Osteoblast (primary cell): ENCODE results near the gene CYP4B1. TPM values are rescaled to one million over a fixed set of nuclear protein-coding genes. Genes with fewer than 3 reads are reported as not detected.

Experiments used
- DNase-seq: peaks from one replicate; pipeline ENCODE4 v3.0.0; 2011; ENCODE audit warnings: low spot score, mixed read lengths; ENCODE audit not compliant: insufficient read length; ENCODE audit errors: missing footprints
- H2AFZ ChIP-seq: 2 replicates; pipeline ENCODE4 v1.6.0; 2011; ENCODE audit warnings: mild to moderate bottlenecking, low read length
- H3K27ac ChIP-seq: 2 replicates; pipeline ENCODE4 v1.5.1; 2011; ENCODE audit warnings: mild to moderate bottlenecking, low read depth, low read length, moderate library complexity
- H3K27me3 ChIP-seq: 2 replicates; pipeline ENCODE4 v1.6.0; 2012; ENCODE audit warnings: mild to moderate bottlenecking, control low read depth, inconsistent platforms, low read length, moderate library complexity; ENCODE audit not compliant: insufficient read depth
- H3K36me3 ChIP-seq: 2 replicates; pipeline ENCODE4 v1.5.1; 2011; ENCODE audit warnings: mild to moderate bottlenecking, low read length, control low read depth, moderate library complexity; ENCODE audit not compliant: insufficient read depth
- H3K4me1 ChIP-seq: 2 replicates; pipeline ENCODE4 v1.5.1; 2011; ENCODE audit warnings: mild to moderate bottlenecking, low read length, control low read depth, moderate library complexity; ENCODE audit not compliant: insufficient read depth
- H3K4me2 ChIP-seq: 2 replicates; pipeline ENCODE4 v1.6.0; 2011; ENCODE audit warnings: mild to moderate bottlenecking, low read length; ENCODE audit not compliant: insufficient read depth
- H3K4me3 ChIP-seq: fragments of 200-600 bp; sonication (generic); 3 replicates; pipeline ENCODE4 v1.5.1; 2012; ENCODE audit warnings: mild to moderate bottlenecking, low read length, inconsistent platforms; ENCODE audit not compliant: insufficient read depth
- H3K79me2 ChIP-seq: 2 replicates; pipeline ENCODE4 v1.6.0; 2012; ENCODE audit warnings: mild to moderate bottlenecking, low read length, control low read depth, inconsistent platforms; ENCODE audit not compliant: insufficient read depth
- H3K9me3 ChIP-seq: 2 replicates; pipeline ENCODE4 v1.5.1; 2011; ENCODE audit warnings: low read depth, low read length, control low read depth
- H4K20me1 ChIP-seq: 2 replicates; pipeline ENCODE4 v1.6.0; 2012; ENCODE audit warnings: mild to moderate bottlenecking, low read length, control low read depth; ENCODE audit not compliant: insufficient read depth
- total RNA-seq: library from RNA; depleted of rRNA; stranded (reverse); fragments of >200 nt; gene quantifications from 2 replicates; pipeline ENCODE4 v1.2.3, GENCODE V29; 2012
- TF ChIP-seq, protein P1 (sequence below): IDR thresholded peaks from 2 replicates; pipeline ENCODE4 v1.5.1; 2011; ENCODE audit warnings: mild to moderate bottlenecking, low read depth, low read length, moderate library complexity; ENCODE audit errors: extremely low read depth

Gene CYP4B1
- total RNA-seq, 1 donor: not detected

DNA sequence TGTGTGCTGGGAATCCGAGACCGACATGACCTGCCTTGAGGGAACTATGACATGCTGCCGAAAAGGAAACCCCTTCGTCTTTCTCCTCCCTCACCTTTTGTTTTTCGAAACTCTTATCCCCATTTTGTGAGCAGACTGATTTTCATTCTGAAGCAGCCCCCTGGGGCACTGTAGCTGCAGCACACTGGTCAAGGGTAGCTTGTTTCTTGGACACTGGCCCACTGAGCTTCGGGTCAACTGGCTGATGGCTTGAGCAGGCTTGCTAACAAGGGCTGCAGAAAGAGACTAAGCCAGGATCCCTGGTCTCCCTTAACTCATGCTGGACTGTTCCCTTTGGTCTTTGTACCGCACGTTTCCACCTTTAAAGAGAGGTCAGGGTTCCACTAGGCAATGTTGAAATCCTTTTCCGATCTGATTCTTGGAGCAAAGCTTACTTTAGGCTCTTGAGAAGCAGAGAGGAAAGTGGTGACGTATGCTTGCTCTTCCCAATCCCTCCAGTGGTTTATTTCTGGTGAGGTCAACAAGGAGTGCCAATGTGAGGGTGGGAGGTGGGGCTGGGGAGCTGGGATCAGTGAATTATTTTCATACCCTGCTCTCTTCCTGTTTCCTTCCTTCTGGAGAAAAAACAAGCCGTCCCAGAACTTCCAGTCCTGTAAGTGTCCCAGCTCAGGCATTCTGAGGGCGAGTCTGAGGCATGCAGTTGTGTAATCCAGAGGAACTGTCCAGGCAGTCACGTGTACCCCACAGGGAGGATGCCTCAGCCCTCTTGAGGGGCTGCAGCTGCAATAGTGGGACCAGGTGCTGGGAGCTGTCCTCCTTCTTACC, 7.6 kb downstream of the CYP4B1 start:
- Histone ChIP-seq H3K4me1 (no peaks in the 10 kb centered on the region), H3K9me3 (no peaks in the 10 kb centered on the region), H3K36me3 (no peaks in the 10 kb centered on the region), H3K27ac (no peak overlapping the region), H4K20me1 (no peaks in the 10 kb centered on the region), H3K79me2 (no peaks in the 10 kb centered on the region), H3K27me3 (no peaks in the 10 kb centered on the region), H3K4me3 (no peak overlapping the region), H3K4me2 (no peak overlapping the region), H2AFZ (no peak overlapping the region)
- TF ChIP-seq, protein P1, sequence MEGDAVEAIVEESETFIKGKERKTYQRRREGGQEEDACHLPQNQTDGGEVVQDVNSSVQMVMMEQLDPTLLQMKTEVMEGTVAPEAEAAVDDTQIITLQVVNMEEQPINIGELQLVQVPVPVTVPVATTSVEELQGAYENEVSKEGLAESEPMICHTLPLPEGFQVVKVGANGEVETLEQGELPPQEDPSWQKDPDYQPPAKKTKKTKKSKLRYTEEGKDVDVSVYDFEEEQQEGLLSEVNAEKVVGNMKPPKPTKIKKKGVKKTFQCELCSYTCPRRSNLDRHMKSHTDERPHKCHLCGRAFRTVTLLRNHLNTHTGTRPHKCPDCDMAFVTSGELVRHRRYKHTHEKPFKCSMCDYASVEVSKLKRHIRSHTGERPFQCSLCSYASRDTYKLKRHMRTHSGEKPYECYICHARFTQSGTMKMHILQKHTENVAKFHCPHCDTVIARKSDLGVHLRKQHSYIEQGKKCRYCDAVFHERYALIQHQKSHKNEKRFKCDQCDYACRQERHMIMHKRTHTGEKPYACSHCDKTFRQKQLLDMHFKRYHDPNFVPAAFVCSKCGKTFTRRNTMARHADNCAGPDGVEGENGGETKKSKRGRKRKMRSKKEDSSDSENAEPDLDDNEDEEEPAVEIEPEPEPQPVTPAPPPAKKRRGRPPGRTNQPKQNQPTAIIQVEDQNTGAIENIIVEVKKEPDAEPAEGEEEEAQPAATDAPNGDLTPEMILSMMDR: no peak
- DNase-seq: no peak

DNA sequence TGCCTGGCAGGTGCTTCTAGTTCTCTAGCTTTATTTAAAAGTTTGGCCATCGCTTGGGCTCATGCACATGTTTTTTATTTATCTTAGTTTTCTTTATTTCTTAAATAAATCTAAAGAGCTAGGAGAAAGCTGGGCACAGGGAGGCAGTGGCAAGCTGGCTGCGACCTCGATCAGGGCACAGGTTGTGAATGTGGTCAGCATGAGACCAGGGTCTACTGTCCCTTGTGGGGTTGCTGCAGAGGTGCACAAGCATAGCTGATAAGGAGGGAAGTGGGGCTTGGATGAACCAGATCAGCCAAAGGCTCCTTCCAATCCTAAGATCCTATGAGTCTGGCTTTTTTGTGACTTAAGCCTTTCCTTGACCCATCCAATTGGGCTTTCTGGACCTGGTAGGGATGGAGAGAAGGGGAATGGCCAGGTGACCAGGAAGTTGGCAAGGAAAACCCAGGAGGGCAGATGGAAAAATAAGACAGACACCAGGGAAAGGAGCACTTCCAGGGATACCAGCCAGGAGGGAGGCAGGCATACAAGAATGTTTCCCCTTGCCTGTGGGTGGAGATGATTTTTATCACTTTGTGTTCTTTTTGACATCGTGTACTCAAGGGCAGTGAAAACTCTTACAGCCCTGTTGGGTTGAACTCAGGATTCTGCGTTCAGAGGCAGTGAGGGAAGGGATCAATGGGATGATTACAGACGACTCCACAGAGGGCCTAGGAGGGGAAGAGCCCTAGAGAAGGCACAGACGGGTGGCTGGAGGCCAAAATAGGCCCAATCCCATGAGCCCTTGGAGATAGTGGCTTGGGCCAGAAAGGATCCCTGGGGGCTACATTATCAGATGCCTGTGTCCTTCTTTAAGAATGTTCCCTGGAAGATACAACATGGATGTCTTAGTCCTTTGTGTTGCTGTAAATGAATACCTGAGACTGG, 8.5 kb downstream of the CYP4B1 start:
- TF ChIP-seq, protein P1: no peak
- H3K4me1 ChIP-seq: no peaks in the 10 kb centered on the region
- no peak overlapping the region for H3K4me3 ChIP-seq
- H4K20me1 ChIP-seq: no peaks in the 10 kb centered on the region
- H3K9me3 ChIP-seq: no peaks in the 10 kb centered on the region
- no peak overlapping the region for H3K4me2 ChIP-seq
- no peaks in the 10 kb centered on the region for H3K79me2 ChIP-seq
- H3K27me3 ChIP-seq: no peaks in the 10 kb centered on the region
- no peaks in the 10 kb centered on the region for H3K36me3 ChIP-seq
- DNase-seq: no peak
- no peak overlapping the region for H3K27ac ChIP-seq
- no peak overlapping the region for H2AFZ ChIP-seq

DNA sequence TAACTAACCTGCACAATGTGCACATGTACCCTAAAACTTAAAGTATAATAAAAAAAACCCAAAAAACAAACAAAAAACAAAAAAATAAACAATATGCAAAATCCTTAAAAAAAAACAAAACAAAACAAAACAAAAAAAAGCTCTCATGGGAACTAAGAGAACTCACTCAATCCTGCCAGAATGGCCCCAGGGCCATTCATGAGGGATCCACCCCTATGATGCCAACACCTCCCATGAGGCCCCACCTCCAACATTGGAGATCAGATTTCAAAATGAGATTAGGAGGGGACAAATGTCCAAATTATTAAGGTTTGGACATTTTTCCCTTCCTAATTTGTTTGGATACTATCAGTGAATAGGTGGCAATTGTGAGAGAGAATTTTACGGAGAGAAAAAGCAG, 10.2 kb downstream of the CYP4B1 start:
- no peak for DNase-seq
- H3K27ac ChIP-seq: no peak overlapping the region
- TF ChIP-seq, protein P1: no peak

DNA sequence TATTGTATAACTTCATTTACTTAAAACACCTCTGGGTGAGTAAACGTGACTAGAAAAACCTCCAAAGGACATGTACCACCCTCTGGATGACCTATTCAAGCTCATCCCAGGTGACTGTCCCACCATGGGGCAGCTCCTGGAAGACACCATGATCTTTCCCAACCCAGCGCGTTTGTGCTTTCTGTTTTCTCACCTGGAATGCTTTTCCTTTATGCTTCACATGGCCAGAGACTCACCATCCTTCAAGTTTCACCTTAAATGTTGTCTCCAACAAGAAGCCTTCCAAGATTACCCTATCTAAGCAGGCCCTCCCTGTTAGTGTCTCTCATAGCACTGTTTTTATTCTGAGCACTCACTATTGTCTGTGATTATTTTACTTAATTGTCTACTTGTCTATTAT, 11.1 kb downstream of the CYP4B1 start:
- DNase-seq: no peak
- H3K27me3 ChIP-seq: no peaks in the 10 kb centered on the region
- no peak overlapping the region for H3K4me2 ChIP-seq
- H3K79me2 ChIP-seq: no peaks in the 10 kb centered on the region
- no peak overlapping the region for H3K4me3 ChIP-seq
- no peak overlapping the region for H3K27ac ChIP-seq
- H3K4me1 ChIP-seq: no peaks in the 10 kb centered on the region
- no peak overlapping the region for H2AFZ ChIP-seq
- TF ChIP-seq, protein P1: no peak
- no peaks in the 10 kb centered on the region for H3K9me3 ChIP-seq
- H3K36me3 ChIP-seq: no peaks in the 10 kb centered on the region
- H4K20me1 ChIP-seq: no peaks in the 10 kb centered on the region

More for the DNA sequence above, 10.2 kb downstream of the CYP4B1 start:
- Histone ChIP-seq H3K27me3 (no peaks in the 10 kb centered on the region), H3K4me3 (no peak overlapping the region), H3K9me3 (no peaks in the 10 kb centered on the region), H3K4me1 (no peaks in the 10 kb centered on the region), H4K20me1 (no peaks in the 10 kb centered on the region), H3K36me3 (no peaks in the 10 kb centered on the region), H2AFZ (no peak overlapping the region), H3K79me2 (no peaks in the 10 kb centered on the region), H3K4me2 (no peak overlapping the region)
